GM12865 (cell line): ENCODE results near the gene ENOSF1.
"Not testable (repeated sequence)": the region's sequence is repeated elsewhere in the genome, so short reads cannot be mapped to it uniquely, and the experiment has no call there.

Experiments used
- DNase-seq: peaks from one replicate; pipeline ENCODE4 v3.0.0; 2010; ENCODE audit warnings: low read depth
- H3K4me3 ChIP-seq: 2 replicates; pipeline ENCODE4 v1.5.1; 2011; ENCODE audit warnings: mild to moderate bottlenecking, low read depth, low read length, control low read depth
- TF ChIP-seq, protein P1 (sequence below): IDR thresholded peaks from 2 replicates; pipeline ENCODE4 v1.5.1; 2011; ENCODE audit warnings: low read length, control low read depth, low read depth, inconsistent platforms; ENCODE audit not compliant: insufficient read depth; ENCODE audit errors: missing control alignments

The ENOSF1 gene

GRCh38 chr18:712401-713134, at the start of gene ENOSF1:
Gene ENOSF1, minus strand, starts transcription at chr18:712630. Its CDS starts 43 bp downstream, at chr18:712587.
- TF ChIP-seq, protein P1, sequence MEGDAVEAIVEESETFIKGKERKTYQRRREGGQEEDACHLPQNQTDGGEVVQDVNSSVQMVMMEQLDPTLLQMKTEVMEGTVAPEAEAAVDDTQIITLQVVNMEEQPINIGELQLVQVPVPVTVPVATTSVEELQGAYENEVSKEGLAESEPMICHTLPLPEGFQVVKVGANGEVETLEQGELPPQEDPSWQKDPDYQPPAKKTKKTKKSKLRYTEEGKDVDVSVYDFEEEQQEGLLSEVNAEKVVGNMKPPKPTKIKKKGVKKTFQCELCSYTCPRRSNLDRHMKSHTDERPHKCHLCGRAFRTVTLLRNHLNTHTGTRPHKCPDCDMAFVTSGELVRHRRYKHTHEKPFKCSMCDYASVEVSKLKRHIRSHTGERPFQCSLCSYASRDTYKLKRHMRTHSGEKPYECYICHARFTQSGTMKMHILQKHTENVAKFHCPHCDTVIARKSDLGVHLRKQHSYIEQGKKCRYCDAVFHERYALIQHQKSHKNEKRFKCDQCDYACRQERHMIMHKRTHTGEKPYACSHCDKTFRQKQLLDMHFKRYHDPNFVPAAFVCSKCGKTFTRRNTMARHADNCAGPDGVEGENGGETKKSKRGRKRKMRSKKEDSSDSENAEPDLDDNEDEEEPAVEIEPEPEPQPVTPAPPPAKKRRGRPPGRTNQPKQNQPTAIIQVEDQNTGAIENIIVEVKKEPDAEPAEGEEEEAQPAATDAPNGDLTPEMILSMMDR, result peak; percentile 79
- H3K4me3 ChIP-seq, result peak within 1 kb of the TSS; percentile 100
- peak; percentile 90 for DNase-seq

GRCh38 chr18:759864-760263, 47.4 kb upstream of the ENOSF1 start:
- DNase-seq, H3K4me3 ChIP-seq: not testable (repeated sequence)

- TF ChIP-seq, protein P1, result no peak
- H3K4me3 ChIP-seq, result no peak overlapping the region
- DNase-seq, result no peak
Observed at GRCh38 chr18:755506-755905, 43.1 kb upstream of the ENOSF1 start.

DNA sequence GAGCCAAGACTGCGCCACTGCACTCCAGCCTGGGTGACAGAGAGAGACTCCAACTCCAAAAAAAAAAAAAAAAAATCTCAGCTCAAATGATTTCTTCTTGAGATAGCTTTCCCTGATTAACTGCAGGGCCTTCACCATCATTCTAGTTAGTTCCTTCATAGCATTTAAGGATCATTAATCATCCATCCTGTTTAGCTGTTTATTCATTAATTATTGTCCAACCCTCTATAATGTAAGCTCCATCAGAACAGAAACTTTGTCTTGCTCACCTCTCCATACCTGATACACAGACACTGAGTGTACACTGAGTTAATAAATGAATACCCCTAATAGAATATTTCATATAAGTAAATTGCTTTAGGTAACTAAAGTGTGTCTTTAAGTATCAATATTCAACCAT, 42.2 kb upstream of the ENOSF1 start:
- TF ChIP-seq, protein P1, result no peak
- no peak for DNase-seq
- no peak overlapping the region for H3K4me3 ChIP-seq

DNA sequence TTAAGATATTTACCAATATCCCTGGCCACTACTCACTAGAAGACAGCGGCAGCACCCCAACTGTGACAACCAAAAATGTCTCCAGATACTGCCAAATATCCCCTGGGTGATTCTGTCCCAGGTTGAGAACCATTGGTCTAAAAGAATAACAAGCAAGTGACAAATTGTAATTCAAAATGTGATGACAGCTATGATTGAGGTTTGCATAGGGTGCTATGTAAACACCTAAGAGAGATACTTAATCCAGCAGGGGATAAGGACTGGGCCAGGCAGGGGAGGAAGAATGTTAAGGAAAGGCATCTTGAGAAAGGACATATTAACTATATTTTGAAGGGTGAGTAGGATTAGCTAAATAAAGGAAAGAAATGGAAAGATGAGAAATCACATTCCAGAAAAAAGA, 38.0 kb upstream of the ENOSF1 start:
- TF ChIP-seq, protein P1, result no peak
- no peak overlapping the region for H3K4me3 ChIP-seq
- no peak for DNase-seq

- no peak overlapping the region for H3K4me3 ChIP-seq
- DNase-seq, result no peak
- TF ChIP-seq, protein P1, result no peak
Observed at GRCh38 chr18:744832-745597, 32.6 kb upstream of the ENOSF1 start.

DNA sequence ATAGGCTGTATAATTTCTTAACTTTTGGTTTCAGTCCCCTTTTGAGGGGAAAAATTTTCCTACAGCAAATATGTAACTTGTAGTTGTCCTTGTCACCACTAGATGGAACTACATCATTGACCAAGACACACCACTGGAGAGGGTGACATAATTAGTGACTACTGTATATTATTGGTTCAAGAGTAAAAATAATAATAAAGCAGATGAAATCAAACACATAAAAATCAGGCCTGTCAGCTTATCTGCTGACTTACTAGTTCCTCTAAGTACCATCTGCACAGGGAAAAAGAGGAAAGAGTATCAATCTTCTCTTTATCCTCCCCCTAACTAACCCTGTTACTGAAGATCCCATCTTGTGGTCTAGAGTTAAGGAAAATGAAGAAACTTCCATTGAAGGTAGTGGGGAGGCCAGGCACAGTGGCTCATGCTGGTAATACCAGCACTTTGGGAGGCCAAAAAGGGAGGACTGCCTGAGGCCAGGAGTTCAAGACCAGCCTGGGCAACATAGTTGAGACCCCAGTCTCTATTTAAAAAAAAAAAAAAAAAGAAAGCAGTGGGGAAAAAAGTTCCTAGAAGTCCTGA, 29.6 kb upstream of the ENOSF1 start:
- TF ChIP-seq, protein P1, result peak; percentile 53
- peak; percentile 62 for DNase-seq
- H3K4me3 ChIP-seq, result no peak overlapping the region
